Uterus (tissue), 4 donors: ENCODE data around the gene A4GALT. TPM values are rescaled to one million over a fixed set of nuclear protein-coding genes. Genes with fewer than 3 reads are reported as not detected.

ENCODE experiments used
- DNase-seq, 2 donors: peaks; one replicate each; pipeline ENCODE4 v3.0.0-alpha.2; 2019 to 2020
- H3K27ac ChIP-seq, 2 donors: fragments of 200-600 bp; sonication (generic); 1 replicate in 1 of 2; 2 replicates in 1 of 2; pipeline ENCODE4 v1.5.1; 2016 to 2018
- H3K27me3 ChIP-seq, 2 donors: fragments of 200-600 bp; sonication (generic); one replicate each; pipeline ENCODE4 v1.5.1; 2018 to 2019; ENCODE audit warnings: control low read depth in 1 of 2
- H3K36me3 ChIP-seq, 2 donors: fragments of 200-600 bp; sonication (generic); one replicate each; pipeline ENCODE4 v1.5.1; 2019; ENCODE audit warnings: control low read depth in 1 of 2
- H3K4me1 ChIP-seq, 2 donors: fragments of 200-600 bp; sonication (generic); one replicate each; pipeline ENCODE4 v1.5.1; 2018 to 2019; ENCODE audit warnings: control low read depth in 1 of 2
- H3K4me3 ChIP-seq, 2 donors: fragments of 200-600 bp; sonication (generic); 1 replicate in 1 of 2; 2 replicates in 1 of 2; pipeline ENCODE4 v1.5.1; 2018 to 2019; ENCODE audit warnings: mild to moderate bottlenecking in 1 of 2
- H3K9me3 ChIP-seq, 2 donors: fragments of 200-600 bp; sonication (generic); one replicate each; pipeline ENCODE4 v1.5.1; 2019; ENCODE audit warnings: control low read depth in 1 of 2
- CTCF ChIP-seq, 4 experiments: fragments of 200-600 bp in 2 of 4; fragments of 450-650 bp in 2 of 4; sonication (generic) in 2 of 4; IDR thresholded peaks; one replicate each; pipeline ENCODE4 v1.5.1; 2016 to 2019; ENCODE audit warnings: antibody characterized with exemption in 4 of 4, mild to moderate bottlenecking in 2 of 4, moderate library complexity in 1 of 4
- POLR2A ChIP-seq, 2 donors: fragments of 450-650 bp; IDR thresholded peaks; one replicate each; pipeline ENCODE4 v1.6.1; 2016; ENCODE audit warnings: antibody characterized with exemption in 2 of 2, mild to moderate bottlenecking in 1 of 2, moderate library complexity in 1 of 2
- intact Hi-C: fragments of 100-400 bp; cut with DNase I; formaldehyde crosslinking; loops from one replicate; pipeline ENCODE4 v1.15.1; 2023; ENCODE audit warnings: low total_unique reads
- total RNA-seq, 4 donors: library from RNA; depleted of rRNA in 3 of 4; stranded (reverse); fragments of >200 nt in 3 of 4; gene quantifications; one replicate each; pipeline versions ENCODE4 v1.1.0 to v1.2.4, GENCODE V29; 2014 to 2023
- donor health status: DM: yes; HTN: yes; CAD: no.

A4GALT gene
- total RNA-seq, 4 donors from 2014 or later, result 4.4 to 100.0 (median 19.6) TPM

GRCh38 chr22:42697542-42698013 is 23.1 kb downstream of the A4GALT start:
- TF ChIP-seq POLR2A (IDR thresholded peaks at IDR 0.05) (peak in 1 of 2 donors; percentile 20), CTCF (IDR thresholded peaks at IDR 0.05) (no peak)
- no peaks in the 10 kb centered on the region for H3K36me3 ChIP-seq
- intact Hi-C loops, result no loop called here
- DNase-seq, result peak; percentile 87 to 89
- H3K27me3 ChIP-seq, result no peaks in the 10 kb centered on the region
- no peaks in the 10 kb centered on the region for H3K9me3 ChIP-seq
- H3K4me3 ChIP-seq, result no peak overlapping the region
- peaks cover 4 to 21% of the 10 kb centered on the region in 2 donors for H3K4me1 ChIP-seq
- H3K27ac ChIP-seq, result peak overlapping the region; percentile 90 to 91

- Histone ChIP-seq H3K27me3 (no peaks in the 10 kb centered on the region), H3K9me3 (no peaks in the 10 kb centered on the region), H3K4me1 (peaks cover 4 to 21% of the 10 kb centered on the region in 2 donors), H3K27ac (peak overlapping the region; percentile 90 to 91), H3K4me3 (no peak overlapping the region), H3K36me3 (no peaks in the 10 kb centered on the region)
- TF ChIP-seq POLR2A (IDR thresholded peaks at IDR 0.05), result no peak
- TF ChIP-seq CTCF (IDR thresholded peaks at IDR 0.05), result no peak
- intact Hi-C loops, result no loop called here
- DNase-seq, result no peak
Observed at GRCh38 chr22:42696331-42696967, 24.2 kb downstream of the A4GALT start.

GRCh38 chr22:42695294-42695693 is 25.4 kb downstream of the A4GALT start:
- Histone ChIP-seq H3K4me1 (peaks cover 4 to 21% of the 10 kb centered on the region in 2 donors), H3K27me3 (no peaks in the 10 kb centered on the region), H3K9me3 (no peaks in the 10 kb centered on the region), H3K27ac (peak overlapping the region; percentile 0 to 51), H3K36me3 (no peaks in the 10 kb centered on the region), H3K4me3 (no peak overlapping the region)
- DNase-seq, result no peak
- TF ChIP-seq CTCF (IDR thresholded peaks at IDR 0.05) (no peak), POLR2A (IDR thresholded peaks at IDR 0.05) (no peak)
- intact Hi-C loops, result no loop called here

GRCh38 chr22:42693763-42694683 is 26.6 kb downstream of the A4GALT start:
- H3K36me3 ChIP-seq, result no peaks in the 10 kb centered on the region

More at GRCh38 chr22:42693763-42694683, 26.6 kb downstream of the A4GALT start:
- Histone ChIP-seq H3K4me1 (peaks cover 6 to 17% of the 10 kb centered on the region in 2 donors), H3K27ac (no peak overlapping the region), H3K4me3 (no peak overlapping the region), H3K9me3 (no peaks in the 10 kb centered on the region), H3K27me3 (no peaks in the 10 kb centered on the region)
- intact Hi-C loops, result no loop called here
- TF ChIP-seq CTCF (IDR thresholded peaks at IDR 0.05) (no peak), POLR2A (IDR thresholded peaks at IDR 0.05) (no peak)
- DNase-seq, result no peak
